NCI-H82 treated with DMSO at 0.1 percent for 48 hours (cell line): Measurements from ENCODE around the gene KRT13.

ENCODE experiments used
- DNase-seq: peaks from one replicate; lab custom pipeline; 2025; ENCODE audit not compliant: unreplicated experiment; lab: John Stamatoyannopoulos, UW

Gene KRT13

DNA sequence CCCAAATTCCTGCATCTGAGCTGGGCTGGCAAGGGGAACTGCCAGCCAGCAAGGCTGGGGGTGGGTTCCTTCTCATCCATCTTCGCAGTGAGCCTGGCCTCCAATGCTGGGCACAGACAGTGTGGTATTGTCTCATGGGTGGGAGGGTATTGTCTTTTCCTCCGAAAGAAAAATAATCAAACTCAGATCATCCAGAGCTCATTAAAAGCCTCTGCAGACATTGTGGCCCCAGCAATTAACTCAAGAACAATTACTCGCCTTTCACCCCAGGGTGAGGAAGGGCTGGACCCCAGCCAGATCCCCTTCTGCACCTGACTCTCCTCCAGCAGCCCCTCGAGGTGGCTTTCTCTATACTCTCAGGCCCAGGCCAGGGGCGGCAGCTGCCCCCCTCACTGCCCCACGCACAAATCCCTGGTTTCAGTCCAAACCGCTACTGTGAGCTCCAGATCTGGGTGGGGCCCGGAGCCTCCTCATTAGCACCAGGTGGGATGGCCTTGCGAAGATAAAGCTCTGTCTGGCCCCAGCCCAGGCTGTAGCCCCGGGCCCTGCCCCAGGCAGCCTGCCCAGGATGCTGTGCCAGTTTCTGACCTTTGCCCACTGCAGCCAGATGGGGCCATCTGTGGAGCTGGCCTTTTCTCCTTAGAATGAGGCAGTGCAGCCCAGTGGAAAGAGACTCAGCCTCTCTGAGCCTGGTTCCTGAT, 15.6 kb upstream of the KRT13 start:
- DNase-seq, result no peak

DNA sequence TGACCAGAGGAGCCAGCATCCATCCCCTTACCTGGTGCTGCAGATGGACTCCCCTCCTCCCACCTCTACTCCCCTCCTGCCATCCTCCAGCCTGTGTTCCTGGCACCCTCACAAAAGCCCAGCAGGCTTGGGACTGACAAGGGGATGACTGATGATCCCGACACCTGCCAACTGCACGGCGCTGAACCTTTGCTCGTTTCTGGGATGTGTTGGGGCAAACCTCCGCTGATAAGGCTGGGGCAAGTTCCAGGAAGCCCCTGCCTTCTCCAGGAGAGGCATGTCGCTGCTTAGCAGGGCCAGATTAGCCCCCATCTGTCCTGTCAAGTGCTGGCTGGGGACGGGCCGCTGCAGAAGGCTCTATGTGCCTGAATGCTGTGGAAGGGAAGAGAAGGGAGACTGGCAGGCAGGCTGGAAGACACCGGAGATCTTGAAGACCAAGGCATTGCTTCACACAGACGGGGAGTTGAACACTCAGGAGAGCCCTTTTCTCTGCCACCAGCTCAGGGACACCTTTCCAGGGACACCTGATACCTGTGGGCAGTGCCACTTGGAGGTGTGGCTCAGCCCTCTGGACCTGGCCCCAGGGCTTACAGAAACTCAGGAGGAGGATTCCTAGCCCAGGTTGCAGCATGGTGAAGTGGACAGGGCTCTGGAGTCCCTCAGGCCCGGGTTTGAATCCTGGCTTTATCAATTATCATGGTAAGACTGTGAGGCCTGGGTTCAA, 14.3 kb upstream of the KRT13 start:
- no peak for DNase-seq

DNA sequence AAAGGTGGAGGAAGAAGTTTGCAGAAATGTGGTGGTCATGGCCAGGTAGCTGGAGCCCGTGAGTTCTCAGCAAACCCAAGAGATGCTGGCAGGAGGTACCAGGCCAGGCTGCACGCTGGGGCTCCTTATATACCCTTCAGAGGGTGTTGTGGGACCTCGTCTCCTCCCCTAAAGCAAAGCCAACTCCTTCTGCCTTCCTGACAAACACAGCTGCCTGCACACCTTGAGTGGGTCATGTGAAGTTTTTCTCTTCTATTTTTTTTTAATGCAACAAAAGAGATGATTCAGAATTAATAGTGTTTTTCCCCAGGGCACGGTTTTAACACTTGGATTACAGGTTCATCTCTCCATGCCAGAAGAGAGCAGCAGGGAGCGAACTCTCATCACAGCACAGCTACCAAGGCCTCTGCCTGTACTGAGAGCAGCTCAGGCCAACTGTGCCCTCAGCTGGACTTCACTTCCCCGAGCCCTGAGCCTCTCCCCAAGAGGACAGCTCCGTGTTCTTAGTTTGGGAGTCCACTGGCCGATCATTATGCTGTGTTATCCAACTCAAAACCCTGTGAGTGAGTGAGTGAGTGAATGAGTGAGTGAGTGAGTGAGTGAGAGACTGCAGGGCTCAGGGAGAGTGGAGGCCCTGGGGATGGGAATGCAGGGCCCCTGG, 13.5 kb upstream of the KRT13 start, which contains the start of gene KRT15:
Gene KRT15 (minus strand): TSS at position 102 of the 661 bp plus-strand sequence. CDS start 63 bp downstream, at position 39.
- no peak for DNase-seq

DNA sequence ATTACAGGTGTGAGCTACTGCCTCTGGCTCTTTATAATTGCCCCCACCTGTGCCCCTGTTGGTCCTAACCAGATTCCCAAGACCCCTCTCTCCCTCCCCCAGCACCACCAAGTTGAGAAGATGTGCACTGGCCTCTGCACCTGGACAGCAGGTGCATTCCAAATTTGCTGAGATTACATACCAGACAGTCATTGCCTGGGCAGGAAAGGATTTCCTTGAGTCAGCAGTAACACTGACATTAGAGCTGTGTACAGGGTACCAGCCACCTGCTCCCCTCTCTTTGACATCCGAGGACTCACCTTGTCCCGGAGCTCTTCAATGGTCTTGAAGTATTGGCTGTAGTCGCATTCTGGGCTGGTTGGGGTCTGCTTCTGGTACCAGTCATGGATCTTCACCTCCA, 12.6 kb upstream of the KRT13 start:
- no peak for DNase-seq

DNA sequence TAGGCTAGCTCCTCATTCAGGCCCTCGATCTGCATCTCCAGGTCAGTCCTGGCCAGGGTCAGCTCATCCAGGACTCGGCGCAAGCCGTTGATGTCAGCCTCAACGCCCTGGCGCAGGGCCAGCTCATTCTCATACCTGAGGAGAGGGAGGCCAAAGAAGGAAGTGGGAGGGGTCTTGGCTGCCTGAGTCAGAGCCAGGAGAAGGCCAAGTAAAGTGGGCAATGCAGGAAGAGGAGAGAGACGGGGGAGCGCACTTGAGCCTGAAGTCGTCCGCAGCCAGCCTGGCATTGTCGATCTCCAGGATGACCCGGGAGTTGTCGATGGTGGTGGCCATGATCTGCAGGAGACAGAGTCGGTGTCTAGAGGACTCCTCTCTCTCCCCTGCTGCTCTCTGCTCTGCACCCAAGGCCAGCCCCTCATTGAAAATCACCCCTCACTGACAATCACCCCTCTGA, 11.4 kb upstream of the KRT13 start:
- no peak for DNase-seq

DNA sequence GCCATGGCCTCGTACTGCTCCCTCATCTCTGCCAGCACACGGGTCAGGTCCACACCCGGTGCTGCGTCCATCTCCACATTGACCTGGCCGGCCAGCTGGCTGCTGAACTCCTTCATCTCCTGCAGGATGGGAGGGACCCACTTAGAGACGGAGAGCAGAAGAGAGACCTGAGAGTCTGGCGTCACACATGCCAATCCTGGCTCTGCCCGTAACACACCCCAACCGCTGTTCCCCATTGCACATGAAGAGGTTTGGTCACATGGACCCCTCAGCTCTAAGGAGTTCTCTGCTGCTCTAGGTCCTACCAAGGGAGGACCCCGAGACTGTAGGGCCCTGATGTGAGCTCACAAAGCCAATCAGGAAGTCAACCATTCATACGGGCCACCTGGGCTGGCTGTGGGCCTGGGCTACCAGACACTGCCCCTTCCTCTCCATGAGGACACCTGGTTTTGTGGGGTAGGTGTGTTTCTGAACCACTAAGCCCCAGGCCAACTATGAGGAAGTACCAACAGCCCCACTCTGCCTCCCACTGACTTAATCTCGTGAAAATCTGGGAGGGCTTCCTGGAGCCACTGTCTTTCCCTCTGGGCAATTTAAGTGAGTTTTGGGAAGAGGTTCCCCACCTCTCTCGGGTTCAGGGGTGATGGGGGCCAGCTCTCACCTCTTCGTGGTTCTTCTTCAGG, 10.9 kb upstream of the KRT13 start:
- no peak for DNase-seq

DNA sequence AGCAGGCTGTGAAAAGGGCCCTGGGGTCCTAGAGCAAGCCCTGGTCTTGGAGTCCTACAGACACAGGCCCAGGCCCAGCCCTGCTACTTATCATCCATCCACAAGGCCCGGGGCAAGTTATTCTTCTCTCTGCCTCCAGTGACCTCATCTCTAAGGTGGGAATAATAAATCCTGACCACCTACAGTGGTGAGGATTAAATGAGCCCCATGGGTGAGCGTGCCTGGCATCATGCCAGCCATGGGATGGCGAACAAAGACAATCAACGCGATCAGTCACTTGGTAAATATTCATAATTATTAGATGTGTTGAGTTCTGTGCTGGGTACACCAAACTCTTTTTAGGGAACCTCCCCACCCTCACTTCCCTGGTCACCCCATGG, 7.7 kb upstream of the KRT13 start:
- no peak for DNase-seq

DNA sequence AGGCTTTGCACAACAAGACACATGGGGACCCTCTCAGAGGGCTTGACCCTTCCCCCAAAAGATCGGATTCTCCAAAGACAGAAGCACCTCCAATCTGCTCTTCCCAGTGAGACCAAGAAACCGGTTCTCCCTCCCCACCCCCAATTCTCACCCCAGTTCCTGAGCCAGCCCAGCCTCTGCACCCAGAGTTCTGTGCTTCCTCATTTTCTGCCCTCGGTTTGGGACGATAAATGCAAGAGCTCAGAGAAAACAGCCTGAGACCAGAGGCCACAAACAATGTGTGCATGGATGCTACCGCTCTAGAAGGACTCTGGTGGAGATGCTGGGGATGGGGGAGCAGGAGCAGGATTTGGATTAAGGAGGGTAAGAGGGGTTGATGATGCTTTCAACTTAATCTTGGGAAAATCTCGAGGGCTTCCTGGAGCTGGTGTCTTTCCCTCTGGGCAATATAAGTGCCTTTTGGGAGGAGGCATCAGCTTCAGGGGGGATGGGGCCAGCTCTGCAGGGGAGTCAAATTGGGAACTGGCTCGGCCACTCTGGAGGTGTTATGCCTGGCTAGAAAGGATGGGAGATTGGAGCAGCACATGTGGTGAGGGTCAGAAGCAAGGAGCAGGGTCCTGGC, 7.2 kb upstream of the KRT13 start:
- no peak for DNase-seq

DNA sequence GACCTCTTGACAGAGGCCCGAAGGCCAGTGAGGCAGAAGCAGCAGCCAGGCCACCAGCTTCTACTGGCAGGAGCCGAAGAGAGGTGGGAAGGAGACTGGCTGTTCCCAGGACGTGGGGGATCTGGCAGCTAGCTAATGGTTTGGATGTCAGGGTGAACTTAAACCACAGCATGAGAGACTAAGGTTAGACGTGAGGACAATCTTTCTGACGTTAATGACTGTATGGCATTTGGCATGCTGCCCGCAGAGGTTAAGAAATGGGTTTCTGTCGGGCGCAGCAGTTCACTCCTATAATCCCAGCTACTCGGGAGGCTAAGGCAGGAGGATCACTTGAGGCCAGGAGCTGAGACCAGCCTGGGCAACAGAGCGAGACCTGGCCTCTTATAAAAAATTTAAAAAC, 6.3 kb upstream of the KRT13 start:
- no peak for DNase-seq

DNA sequence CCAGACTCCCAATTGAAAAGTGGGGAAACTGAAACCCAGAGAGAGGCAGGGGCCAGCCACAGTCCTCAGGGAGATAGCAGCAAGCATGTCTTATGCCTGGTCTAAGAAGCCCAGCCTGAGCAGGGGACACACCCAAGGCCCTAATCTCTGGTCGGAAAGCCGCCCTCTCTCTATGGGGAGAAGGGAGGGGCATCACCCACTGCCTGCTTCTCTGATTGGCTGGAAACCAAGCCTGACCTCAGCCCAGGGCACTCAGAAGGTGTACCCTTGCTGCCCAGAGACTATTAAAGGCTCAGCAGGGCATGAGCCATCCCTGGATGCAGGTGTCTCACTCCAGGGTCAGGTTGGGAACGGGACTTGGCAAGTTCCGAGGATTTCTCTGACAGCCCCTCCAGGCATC, 5.7 kb upstream of the KRT13 start:
- no peak for DNase-seq

DNA sequence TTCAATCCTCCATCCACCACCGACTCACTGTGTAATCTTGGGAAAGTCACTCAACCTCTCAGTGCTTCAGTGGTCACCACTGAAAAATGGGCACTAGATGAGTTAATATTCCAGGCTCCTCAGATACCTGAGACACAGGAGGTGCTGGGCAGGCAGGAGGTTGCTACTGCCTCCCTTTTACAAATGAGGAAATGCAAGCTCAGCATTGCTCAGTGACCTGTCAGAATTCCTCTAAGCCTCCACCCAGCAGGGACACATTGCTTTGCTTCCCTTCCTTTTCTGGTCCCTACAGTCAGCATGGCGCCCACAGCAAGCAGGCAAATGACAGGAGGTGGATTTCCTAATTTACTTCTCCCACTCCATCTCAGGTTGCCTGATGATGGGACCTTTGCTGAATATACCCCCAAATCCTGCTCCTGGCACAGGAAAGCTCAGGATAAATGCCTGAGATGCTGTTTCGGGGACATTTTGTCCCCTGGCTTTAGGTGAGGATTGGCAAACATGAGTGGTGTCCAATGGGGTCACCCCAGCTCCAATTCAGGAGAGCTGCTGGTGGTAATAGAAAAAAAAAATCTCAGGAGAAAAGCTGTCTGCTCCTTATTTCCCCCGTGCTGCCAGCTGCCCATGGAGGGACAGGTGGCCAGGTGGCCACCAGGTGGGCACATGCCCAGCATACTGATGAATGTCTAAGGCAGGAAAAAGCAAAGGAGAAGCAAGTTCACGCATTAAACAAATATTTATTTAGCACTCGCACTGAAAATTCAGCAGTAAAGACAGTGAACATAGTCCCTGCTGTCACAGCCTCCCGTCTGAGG, 5.0 kb upstream of the KRT13 start:
- DNase-seq, result no peak

DNA sequence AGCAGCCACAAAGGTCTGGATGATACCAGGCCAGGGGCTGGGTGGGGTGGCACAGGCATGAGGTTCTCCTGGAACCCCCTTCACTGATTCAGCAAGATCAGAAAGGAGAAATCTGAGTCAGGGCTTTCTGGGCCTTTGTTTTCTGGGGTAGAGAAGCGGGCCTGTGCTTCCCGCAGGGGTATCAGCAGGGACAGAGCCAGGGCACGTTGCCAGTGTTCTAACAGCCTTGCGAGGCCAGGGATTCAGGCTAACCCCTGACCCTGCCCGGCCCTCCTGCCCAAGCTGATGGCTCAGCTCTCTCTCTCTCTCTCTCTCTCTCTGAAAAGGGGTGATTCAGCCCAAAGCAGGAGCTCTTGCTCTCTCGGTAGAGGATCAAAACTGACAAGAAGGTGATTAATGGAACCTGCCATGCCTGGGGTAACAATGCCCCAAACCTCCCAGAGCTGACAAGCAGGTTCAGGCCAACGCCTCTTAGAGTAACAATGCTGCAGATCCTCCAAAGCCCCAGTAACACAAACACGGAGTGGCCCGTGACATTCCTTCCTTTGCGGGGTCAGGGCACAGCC, 2.0 kb upstream of the KRT13 start:
- DNase-seq, result no peak

DNA sequence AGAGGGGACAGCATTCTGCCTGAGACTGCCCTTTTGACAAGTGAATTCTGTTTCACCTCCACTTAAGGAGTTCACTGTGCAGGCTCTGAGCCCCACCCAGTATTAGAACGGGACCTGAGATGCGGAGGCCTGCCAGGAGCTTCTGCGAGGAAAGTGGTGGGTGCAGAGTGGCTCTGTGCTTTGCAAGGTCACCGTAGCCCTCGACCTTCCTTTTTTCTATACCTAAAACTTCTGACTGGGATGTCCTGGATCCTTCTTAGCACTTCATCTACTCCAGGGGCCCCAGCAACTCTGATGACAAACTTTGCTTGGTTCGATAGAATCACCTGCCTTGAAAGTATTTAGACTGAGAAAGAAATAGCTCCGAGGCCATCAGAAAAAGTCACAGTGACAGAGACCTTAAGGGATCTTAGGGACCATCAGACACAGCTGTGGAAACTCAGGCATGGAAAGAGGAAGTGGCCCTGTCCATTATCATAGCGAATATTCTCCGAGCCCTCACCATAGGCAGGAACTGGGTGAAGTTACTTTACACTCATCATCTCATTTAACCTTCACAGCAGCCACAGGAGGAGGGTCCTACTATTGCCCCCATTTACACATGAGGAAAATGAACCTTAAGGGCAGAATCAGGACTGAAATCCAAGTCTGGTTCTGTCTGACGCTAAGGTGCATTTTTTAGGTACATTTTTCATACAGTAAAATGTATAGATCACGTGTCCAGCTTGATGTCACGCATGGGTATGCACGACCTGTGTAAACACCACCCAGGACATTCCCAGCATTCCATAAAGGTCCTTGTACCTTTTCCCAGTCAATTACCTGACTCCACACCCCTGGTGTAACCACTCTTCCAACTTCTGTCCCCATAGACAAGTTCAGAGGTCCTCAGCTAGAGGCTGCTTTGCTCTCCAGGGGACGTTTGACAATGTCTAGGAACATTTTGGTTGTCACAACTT, 676 bp upstream of the KRT13 start:
- DNase-seq, result no peak

DNA sequence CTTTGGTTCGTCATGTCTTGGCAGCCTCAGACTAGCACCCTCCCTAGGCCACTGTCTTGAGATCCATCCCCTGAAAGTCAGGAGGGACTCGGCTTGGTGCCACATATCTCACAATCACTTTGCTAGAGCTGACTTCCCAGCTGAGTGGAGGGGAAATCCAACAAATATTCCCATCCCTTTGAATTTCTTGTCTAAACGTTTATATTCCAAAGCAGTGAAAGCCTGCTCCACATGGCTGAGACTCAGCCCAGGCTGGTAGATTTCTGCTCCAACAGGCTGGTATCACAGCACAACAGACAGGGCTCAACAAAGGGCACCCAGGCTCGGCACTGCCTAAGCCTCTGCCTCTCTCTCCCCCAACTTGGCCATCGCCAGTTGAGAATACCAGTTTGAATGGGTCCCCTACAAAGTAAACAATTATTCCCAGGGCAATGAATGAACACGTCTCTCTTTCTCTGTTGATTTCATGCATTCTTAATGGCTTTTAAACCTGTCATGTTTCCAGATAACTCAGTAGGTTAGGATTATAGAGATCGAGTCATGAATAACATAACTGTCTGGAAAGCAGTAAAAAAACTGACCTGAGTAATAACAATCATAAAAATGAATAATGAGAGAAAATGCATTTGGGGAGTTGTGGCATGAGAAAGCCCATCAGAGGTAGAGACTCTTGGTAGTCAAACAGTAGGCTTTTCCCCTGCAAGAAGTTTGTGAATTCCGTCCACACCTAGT, 1.0 kb downstream of the KRT13 start:
- DNase-seq, result no peak

DNA sequence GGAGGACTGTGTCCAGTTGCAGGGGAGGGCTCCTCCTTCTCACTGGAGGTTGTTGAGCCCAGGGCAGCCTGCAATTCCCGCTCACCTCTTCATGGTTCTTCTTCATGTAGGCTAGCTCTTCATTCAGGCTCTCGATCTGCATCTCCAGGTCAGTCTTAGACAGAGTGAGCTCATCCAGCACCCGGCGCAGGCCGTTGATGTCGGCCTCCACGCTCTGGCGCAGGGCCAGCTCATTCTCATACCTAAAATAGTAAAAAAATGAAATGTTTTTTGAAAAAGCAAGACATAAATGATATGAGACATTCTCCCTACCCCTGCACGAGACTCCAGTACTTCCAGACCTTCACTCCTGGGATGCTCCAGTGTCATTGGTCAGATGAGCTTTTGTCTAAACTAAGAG, 2.2 kb downstream of the KRT13 start:
- no peak for DNase-seq

DNA sequence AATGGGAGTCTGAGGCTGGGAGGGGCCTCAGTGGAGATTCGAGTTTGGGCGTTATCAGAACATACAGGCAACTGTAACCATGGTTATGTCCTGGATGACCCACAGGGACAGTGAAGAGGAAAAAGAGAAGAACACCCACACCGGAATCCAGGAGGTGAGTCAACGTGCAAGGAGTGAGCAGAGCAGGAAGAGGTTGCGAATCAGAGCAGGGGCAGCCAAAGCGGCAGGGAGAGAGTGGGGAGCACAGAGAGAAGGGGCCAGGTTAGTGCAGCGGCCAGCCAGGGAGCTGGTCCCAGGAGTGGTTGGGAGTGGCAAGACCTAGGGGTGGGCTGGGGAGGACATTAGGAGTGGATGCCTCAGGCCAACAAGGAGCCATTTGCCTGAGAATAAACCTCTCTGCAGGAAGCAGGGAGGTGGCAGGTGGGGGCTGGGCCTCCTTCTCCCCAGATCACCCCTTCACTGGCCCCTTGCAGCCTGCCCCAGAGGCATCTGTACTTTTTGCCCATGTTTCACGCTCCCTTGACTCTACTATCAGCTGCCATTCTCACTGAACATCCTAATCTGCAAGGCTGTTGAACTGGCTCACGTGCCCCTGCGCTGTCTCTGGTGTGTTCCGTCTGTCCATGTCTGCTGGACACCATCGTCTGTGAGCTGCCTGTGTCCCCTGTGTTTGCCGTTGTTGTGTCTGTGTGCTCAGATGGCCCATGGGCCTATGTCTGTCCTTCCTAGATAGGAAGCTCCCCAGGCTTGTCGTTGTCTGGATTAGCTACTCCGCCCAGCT, 5.1 kb downstream of the KRT13 start:
- DNase-seq, result no peak

DNA sequence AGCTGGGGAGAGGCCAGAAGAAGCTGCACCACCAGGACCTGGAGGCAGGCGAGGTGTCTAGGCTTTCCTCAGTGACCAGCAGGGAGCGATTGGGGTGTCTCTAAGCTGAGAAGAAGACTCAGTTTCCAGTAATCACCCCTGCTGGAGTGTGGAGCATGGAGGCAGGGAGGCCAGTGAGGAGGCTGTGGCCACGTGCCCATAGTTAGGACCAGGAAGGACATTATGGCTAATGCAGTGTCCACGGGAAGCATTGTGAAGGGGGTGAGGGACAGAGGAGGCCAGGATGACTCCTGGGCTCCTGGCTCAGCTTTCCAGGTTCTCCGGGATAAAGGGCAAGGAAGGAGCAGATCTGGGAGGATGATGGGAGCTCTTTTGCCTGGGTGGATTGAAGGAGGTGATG, 5.7 kb downstream of the KRT13 start:
- no peak for DNase-seq
